HUDEP-2 (cell line): ENCODE data around the gene PDZRN4.

Experiments
- DNase-seq, 76 experiments: peaks; one replicate each; lab custom pipeline; 2025; ENCODE audit not compliant: unreplicated experiment in 76 of 76; lab: John Stamatoyannopoulos, UW

The PDZRN4 gene

GRCh38 chr12:41441180-41441579, 253.1 kb downstream of the PDZRN4 start:
- no peak for DNase-seq

GRCh38 chr12:41442896-41443295, 254.8 kb downstream of the PDZRN4 start:
- DNase-seq, result no peak

GRCh38 chr12:41443690-41444089, 255.6 kb downstream of the PDZRN4 start:
- no peak for DNase-seq

- no peak for DNase-seq
Observed at GRCh38 chr12:41452838-41453407, 264.8 kb downstream of the PDZRN4 start.

GRCh38 chr12:41453409-41453808, 265.3 kb downstream of the PDZRN4 start:
- no peak for DNase-seq

- DNase-seq, result no peak
Observed at GRCh38 chr12:41459111-41459905, 271.2 kb downstream of the PDZRN4 start.

- no peak for DNase-seq
Observed at GRCh38 chr12:41459906-41460214, 271.7 kb downstream of the PDZRN4 start.

GRCh38 chr12:41460906-41461305, 272.8 kb downstream of the PDZRN4 start:
- no peak for DNase-seq

- DNase-seq, result no peak
Observed at GRCh38 chr12:41462312-41462711, 274.2 kb downstream of the PDZRN4 start.

- no peak for DNase-seq
Observed at GRCh38 chr12:41465526-41465925, 277.4 kb downstream of the PDZRN4 start.

- no peak for DNase-seq
Observed at GRCh38 chr12:41466300-41466699, 278.2 kb downstream of the PDZRN4 start.

GRCh38 chr12:41466802-41467201, 278.7 kb downstream of the PDZRN4 start:
- no peak for DNase-seq

GRCh38 chr12:41467591-41468325, 279.6 kb downstream of the PDZRN4 start:
- no peak for DNase-seq

GRCh38 chr12:41468341-41468740, 280.2 kb downstream of the PDZRN4 start:
- DNase-seq, result no peak

GRCh38 chr12:41468756-41469155, 280.6 kb downstream of the PDZRN4 start:
- DNase-seq, result no peak

- DNase-seq, result no peak
Observed at GRCh38 chr12:41473441-41473840, 285.3 kb downstream of the PDZRN4 start.

GRCh38 chr12:41474001-41474400, 285.9 kb downstream of the PDZRN4 start:
- no peak for DNase-seq

GRCh38 chr12:41476499-41477439, 288.6 kb downstream of the PDZRN4 start:
- no peak for DNase-seq

GRCh38 chr12:41479426-41479825, 291.3 kb downstream of the PDZRN4 start:
- no peak for DNase-seq

- no peak for DNase-seq
Observed at GRCh38 chr12:41485203-41485602, 297.1 kb downstream of the PDZRN4 start.

GRCh38 chr12:41486718-41487117, 298.6 kb downstream of the PDZRN4 start:
- no peak for DNase-seq
